Gastrocnemius medialis (tissue), 4 donors: ENCODE results near the gene C14orf39.

ENCODE experiments used
- CTCF ChIP-seq, 5 experiments: fragments of 450-650 bp in 3 of 5; fragments of 200-600 bp in 2 of 5; sonication (generic) in 2 of 5; IDR thresholded peaks in 4 of 5; conservative IDR thresholded peaks in 1 of 5; 1 replicate in 4 of 5; 2 replicates in 1 of 5; pipeline ENCODE4 v1.5.1; 2016 to 2019; ENCODE audit warnings: antibody characterized with exemption in 5 of 5, mild to moderate bottlenecking in 3 of 5, moderate library complexity in 3 of 5
- POLR2A ChIP-seq, 2 donors: fragments of 450-650 bp; IDR thresholded peaks; one replicate each; pipeline ENCODE4 v1.6.1; 2017; ENCODE audit warnings: antibody characterized with exemption in 2 of 2, mild to moderate bottlenecking in 2 of 2, moderate library complexity in 2 of 2

GRCh38 chr14:60420050-60420449 is 65.8 kb downstream of the C14orf39 start:
- no peak for TF ChIP-seq POLR2A (IDR thresholded peaks at IDR 0.05)
- no peak for TF ChIP-seq CTCF (IDR thresholded peaks at IDR 0.05 in 4 of 5, conservative IDR thresholded peaks at IDR 0.05 in 1 of 5)
